ENCODE measurements around the gene GOLPH3.

GRCh38 chr5:32156635-32157034 lies 17.5 kb downstream of the GOLPH3 start:
- TF ChIP-seq, protein P1, sequence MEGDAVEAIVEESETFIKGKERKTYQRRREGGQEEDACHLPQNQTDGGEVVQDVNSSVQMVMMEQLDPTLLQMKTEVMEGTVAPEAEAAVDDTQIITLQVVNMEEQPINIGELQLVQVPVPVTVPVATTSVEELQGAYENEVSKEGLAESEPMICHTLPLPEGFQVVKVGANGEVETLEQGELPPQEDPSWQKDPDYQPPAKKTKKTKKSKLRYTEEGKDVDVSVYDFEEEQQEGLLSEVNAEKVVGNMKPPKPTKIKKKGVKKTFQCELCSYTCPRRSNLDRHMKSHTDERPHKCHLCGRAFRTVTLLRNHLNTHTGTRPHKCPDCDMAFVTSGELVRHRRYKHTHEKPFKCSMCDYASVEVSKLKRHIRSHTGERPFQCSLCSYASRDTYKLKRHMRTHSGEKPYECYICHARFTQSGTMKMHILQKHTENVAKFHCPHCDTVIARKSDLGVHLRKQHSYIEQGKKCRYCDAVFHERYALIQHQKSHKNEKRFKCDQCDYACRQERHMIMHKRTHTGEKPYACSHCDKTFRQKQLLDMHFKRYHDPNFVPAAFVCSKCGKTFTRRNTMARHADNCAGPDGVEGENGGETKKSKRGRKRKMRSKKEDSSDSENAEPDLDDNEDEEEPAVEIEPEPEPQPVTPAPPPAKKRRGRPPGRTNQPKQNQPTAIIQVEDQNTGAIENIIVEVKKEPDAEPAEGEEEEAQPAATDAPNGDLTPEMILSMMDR (IDR thresholded peaks at IDR 0.05), result no peak
- TF ChIP-seq POLR2A (IDR thresholded peaks at IDR 0.05), result no peak
